Smooth muscle cell (in vitro differentiated cells): Measurements from ENCODE around the gene CDK4. TPM values are rescaled to one million over a fixed set of nuclear protein-coding genes. Genes with fewer than 3 reads are reported as not detected.

ENCODE experiments used
- DNase-seq: peaks from one replicate; lab custom pipeline; 2025; ENCODE audit not compliant: unreplicated experiment; lab: John Stamatoyannopoulos, UW
- H2AFZ ChIP-seq: fragments of 200-600 bp; sonication (generic); 2 replicates; pipeline ENCODE4 v1.6.0; 2016; ENCODE audit warnings: antibody characterized with exemption, low read depth, mild to moderate bottlenecking
- H3F3A ChIP-seq: fragments of 200-600 bp; sonication (generic); 2 replicates; pipeline ENCODE4 v1.6.0; 2017; ENCODE audit warnings: antibody characterized with exemption, low read depth
- H3K27ac ChIP-seq: fragments of 200-600 bp; sonication (generic); 2 replicates; pipeline ENCODE4 v1.5.1; 2016; ENCODE audit warnings: low read depth, mild to moderate bottlenecking
- H3K27me3 ChIP-seq: fragments of 200-600 bp; sonication (generic); 2 replicates; pipeline ENCODE4 v1.6.1; 2016; ENCODE audit warnings: low read depth, mild to moderate bottlenecking
- H3K36me3 ChIP-seq: fragments of 200-600 bp; sonication (generic); 2 replicates; pipeline ENCODE4 v1.5.1; 2016; ENCODE audit warnings: low read depth
- H3K4me1 ChIP-seq: fragments of 200-600 bp; sonication (generic); 2 replicates; pipeline ENCODE4 v1.5.1; 2016; ENCODE audit warnings: low read depth
- H3K4me2 ChIP-seq: fragments of 200-600 bp; sonication (generic); 2 replicates; pipeline ENCODE4 v1.6.0; 2016; ENCODE audit warnings: mild to moderate bottlenecking
- H3K4me3 ChIP-seq: fragments of 200-600 bp; sonication (generic); 2 replicates; pipeline ENCODE4 v1.5.1; 2016; ENCODE audit warnings: mild to moderate bottlenecking
- H3K79me2 ChIP-seq: fragments of 200-600 bp; sonication (generic); 2 replicates; pipeline ENCODE4 v1.6.0; 2016; ENCODE audit warnings: low read depth, mild to moderate bottlenecking
- H3K9ac ChIP-seq: fragments of 200-600 bp; sonication (generic); 2 replicates; pipeline ENCODE4 v1.6.0; 2016; ENCODE audit warnings: low read depth
- H3K9me3 ChIP-seq: fragments of 200-600 bp; sonication (generic); replicated peaks from 2 replicates; pipeline ENCODE4 v1.5.1; 2016; ENCODE audit warnings: low read depth
- H4K20me1 ChIP-seq: fragments of 200-600 bp; sonication (generic); 2 replicates; pipeline ENCODE4 v1.6.0; 2016; ENCODE audit warnings: low read depth
- WGBS: methylation state at CpG from one replicate; pipeline ENCODE4 v1.1.7; 2016; ENCODE audit warnings: low lambda C conversion rate; 5-methylcytosine and 5-hydroxymethylcytosine counted together
- microRNA-seq: library from miRNA; unstranded; fragments of <30 nt; microRNA quantifications from one replicate; pipeline ENCODE4, GENCODE V29; 2016; ENCODE audit warnings: borderline number of aligned reads
- polyA plus RNA-seq: library from polyadenylated mRNA; unstranded; fragments of >200 nt; fragmentation: Nextera tagmentation; extraction: Ambion mirVana; gene quantifications from 2 replicates; pipeline ENCODE4 v1.2.1, GENCODE V29; 2016
- total RNA-seq: library from RNA; depleted of rRNA; stranded (reverse); fragments of >200 nt; gene quantifications from 2 replicates; pipeline ENCODE4 v1.2.3, GENCODE V29; 2014
- TF ChIP-seq, protein P1 (sequence below): fragments of 200-600 bp; sonication (generic); IDR thresholded peaks from 2 replicates; pipeline ENCODE4 v1.5.1; 2017; ENCODE audit warnings: borderline replicate concordance, mild to moderate bottlenecking, antibody characterized with exemption; ENCODE audit not compliant: insufficient read depth, poor library complexity, severe bottlenecking

Gene CDK4
- total and polyA plus RNA-seq, 2 experiments from 2014 or later = 144 to 235 TPM

DNA sequence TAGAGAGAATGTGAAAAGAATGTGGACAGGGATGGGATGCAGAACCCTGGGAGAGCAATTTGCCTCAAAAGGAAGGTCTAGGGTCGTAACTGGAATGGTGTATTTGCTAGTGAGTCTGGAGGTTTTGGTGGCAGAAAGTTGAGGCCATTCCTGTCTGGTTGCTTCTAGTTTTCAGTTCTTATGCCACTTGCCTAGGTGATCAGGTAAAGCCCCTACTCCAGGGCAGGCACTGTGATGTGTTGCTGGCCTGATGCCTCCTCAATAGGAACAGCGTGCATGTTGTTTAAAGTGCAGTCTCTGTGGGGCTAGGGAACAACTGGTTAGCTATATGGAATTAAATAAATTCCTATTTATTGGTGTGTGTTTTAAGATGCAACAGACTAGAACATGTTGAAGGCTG is 51.8 kb downstream of the CDK4 start:
- Histone ChIP-seq H3K27me3 (no peaks in the 10 kb centered on the region), H3K9me3 (no peaks in the 10 kb centered on the region), H3K9ac (no peak overlapping the region), H3K4me2 (no peak overlapping the region), H3K4me1 (no peaks in the 10 kb centered on the region), H3K27ac (no peak overlapping the region), H4K20me1 (no peaks in the 10 kb centered on the region), H2AFZ (no peak overlapping the region), H3K4me3 (no peak overlapping the region), H3F3A (no peaks in the 10 kb centered on the region), H3K79me2 (no peaks in the 10 kb centered on the region), H3K36me3 (peaks cover 32% of the 10 kb centered on the region)
- WGBS = 98% methylated on average over 2 of the region's 2 CpGs
- no peak for DNase-seq
- TF ChIP-seq, protein P1, sequence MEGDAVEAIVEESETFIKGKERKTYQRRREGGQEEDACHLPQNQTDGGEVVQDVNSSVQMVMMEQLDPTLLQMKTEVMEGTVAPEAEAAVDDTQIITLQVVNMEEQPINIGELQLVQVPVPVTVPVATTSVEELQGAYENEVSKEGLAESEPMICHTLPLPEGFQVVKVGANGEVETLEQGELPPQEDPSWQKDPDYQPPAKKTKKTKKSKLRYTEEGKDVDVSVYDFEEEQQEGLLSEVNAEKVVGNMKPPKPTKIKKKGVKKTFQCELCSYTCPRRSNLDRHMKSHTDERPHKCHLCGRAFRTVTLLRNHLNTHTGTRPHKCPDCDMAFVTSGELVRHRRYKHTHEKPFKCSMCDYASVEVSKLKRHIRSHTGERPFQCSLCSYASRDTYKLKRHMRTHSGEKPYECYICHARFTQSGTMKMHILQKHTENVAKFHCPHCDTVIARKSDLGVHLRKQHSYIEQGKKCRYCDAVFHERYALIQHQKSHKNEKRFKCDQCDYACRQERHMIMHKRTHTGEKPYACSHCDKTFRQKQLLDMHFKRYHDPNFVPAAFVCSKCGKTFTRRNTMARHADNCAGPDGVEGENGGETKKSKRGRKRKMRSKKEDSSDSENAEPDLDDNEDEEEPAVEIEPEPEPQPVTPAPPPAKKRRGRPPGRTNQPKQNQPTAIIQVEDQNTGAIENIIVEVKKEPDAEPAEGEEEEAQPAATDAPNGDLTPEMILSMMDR = no peak

DNA sequence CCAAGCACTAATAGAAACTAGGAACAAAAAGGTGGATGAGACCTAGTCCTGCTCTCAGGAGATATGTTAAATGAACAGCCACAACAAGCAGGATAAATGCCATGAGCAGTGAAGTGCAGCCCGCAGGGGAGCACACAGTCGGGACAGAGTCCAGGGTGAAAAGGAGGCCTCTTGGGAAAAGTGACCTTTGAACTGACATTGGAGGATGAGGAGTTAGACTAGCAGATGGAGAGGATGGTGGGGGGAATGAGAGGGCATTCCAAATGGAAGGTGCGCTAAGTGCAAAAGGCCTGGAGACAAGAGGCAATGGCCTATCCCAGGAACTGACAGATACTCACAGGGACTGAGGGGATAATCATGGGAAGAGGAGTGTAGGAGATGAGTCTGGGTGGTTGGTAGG is 53.7 kb downstream of the CDK4 start:
- Histone ChIP-seq H3K27ac (no peak overlapping the region), H3K9me3 (no peaks in the 10 kb centered on the region), H3K9ac (no peak overlapping the region), H3F3A (no peaks in the 10 kb centered on the region), H3K27me3 (no peaks in the 10 kb centered on the region), H3K79me2 (no peaks in the 10 kb centered on the region), H3K4me3 (no peak overlapping the region), H3K4me1 (peaks cover 6% of the 10 kb centered on the region), H4K20me1 (no peaks in the 10 kb centered on the region), H3K36me3 (peaks cover 20% of the 10 kb centered on the region), H2AFZ (no peak overlapping the region), H3K4me2 (no peak overlapping the region)
- TF ChIP-seq, protein P1 = no peak
- DNase-seq = no peak
- 98% methylated on average over 3 of the region's 3 CpGs for WGBS

Small RNA genes lying within 50 kb of the gene (microRNA-seq; reads per million reads assigned to microRNA genes)
- not detected for gene MIR6759

Other genes starting within 250 kb of the CDK4 start
- 25.8 and 28.4 TPM in 2 replicates for gene DDIT3, start 231.8 kb downstream of the CDK4 start, total RNA-seq
- gene DDIT3, start 231.8 kb downstream of the CDK4 start, polyA plus RNA-seq = 27.8 and 43.5 TPM in 2 replicates
- 3.7 and 9.1 TPM in 2 replicates for gene MBD6, start 229.5 kb downstream of the CDK4 start, total RNA-seq
- 11.7 and 18.4 TPM in 2 replicates for gene MBD6, start 229.5 kb downstream of the CDK4 start, polyA plus RNA-seq
- 88.0 and 107 TPM in 2 replicates for gene DCTN2, start 205.1 kb downstream of the CDK4 start, total RNA-seq
- gene DCTN2, start 205.1 kb downstream of the CDK4 start, polyA plus RNA-seq = 119 and 127 TPM in 2 replicates
- gene KIF5A, start 202.3 kb downstream of the CDK4 start, total RNA-seq = 2.2 and 2.8 TPM in 2 replicates
- 0.34 and 0.53 TPM in 2 replicates for gene KIF5A, start 202.3 kb downstream of the CDK4 start, polyA plus RNA-seq
- 39.5 and 53.8 TPM in 2 replicates for gene PIP4K2C, start 161.1 kb downstream of the CDK4 start, total RNA-seq
- gene PIP4K2C, start 161.1 kb downstream of the CDK4 start, polyA plus RNA-seq = 33.3 and 41.1 TPM in 2 replicates
- 28.9 and 29.4 TPM in 2 replicates for gene DTX3, start 147.5 kb downstream of the CDK4 start, total RNA-seq
- gene DTX3, start 147.5 kb downstream of the CDK4 start, polyA plus RNA-seq = 43.0 and 48.2 TPM in 2 replicates
- 13.9 and 18.5 TPM in 2 replicates for gene ARHGEF25, start 140.9 kb downstream of the CDK4 start, total RNA-seq
- 1.5 and 3.8 TPM in 2 replicates for gene ARHGEF25, start 140.9 kb downstream of the CDK4 start, polyA plus RNA-seq
- 1.7 and 1.8 TPM in 2 replicates for gene B4GALNT1, start 119.1 kb downstream of the CDK4 start, total RNA-seq
- 2.1 and 5.6 TPM in 2 replicates for gene B4GALNT1, start 119.1 kb downstream of the CDK4 start, polyA plus RNA-seq
- 236 and 374 TPM in 2 replicates for gene OS9, start 58.2 kb downstream of the CDK4 start, total RNA-seq
- gene OS9, start 58.2 kb downstream of the CDK4 start, polyA plus RNA-seq = 162 and 179 TPM in 2 replicates
- not detected in 2 replicates for gene AGAP2, start 13.6 kb downstream of the CDK4 start, total RNA-seq
- not detected in 2 replicates for gene AGAP2, start 13.6 kb downstream of the CDK4 start, polyA plus RNA-seq
- gene TSPAN31, start 7.3 kb downstream of the CDK4 start, total RNA-seq = 68.0 and 105 TPM in 2 replicates
- gene TSPAN31, start 7.3 kb downstream of the CDK4 start, polyA plus RNA-seq = 48.6 and 55.1 TPM in 2 replicates
- 6.5 and 8.6 TPM in 2 replicates for gene MARCHF9, start 2.8 kb upstream of the CDK4 start, total RNA-seq
- 3.7 and 6.8 TPM in 2 replicates for gene MARCHF9, start 2.8 kb upstream of the CDK4 start, polyA plus RNA-seq
- 0.81 and 0.90 TPM in 2 replicates for gene CYP27B1, start 14.8 kb upstream of the CDK4 start, total RNA-seq
- 1.3 and 1.7 TPM in 2 replicates for gene CYP27B1, start 14.8 kb upstream of the CDK4 start, polyA plus RNA-seq
- gene METTL1, start 19.8 kb upstream of the CDK4 start, total RNA-seq = 4.1 and 7.7 TPM in 2 replicates
- 20.3 and 24.9 TPM in 2 replicates for gene METTL1, start 19.8 kb upstream of the CDK4 start, polyA plus RNA-seq
- 6.2 and 8.0 TPM in 2 replicates for gene EEF1AKMT3, start 20.3 kb upstream of the CDK4 start, total RNA-seq
- 9.0 and 9.9 TPM in 2 replicates for gene EEF1AKMT3, start 20.3 kb upstream of the CDK4 start, polyA plus RNA-seq
- gene TSFM, start 30.5 kb upstream of the CDK4 start, total RNA-seq = 14.5 and 16.8 TPM in 2 replicates
- gene TSFM, start 30.5 kb upstream of the CDK4 start, polyA plus RNA-seq = 24.0 and 28.5 TPM in 2 replicates
- 7.0 and 17.1 TPM in 2 replicates for gene AVIL, start 66.4 kb upstream of the CDK4 start, total RNA-seq
- 1.2 and 9.1 TPM in 2 replicates for gene AVIL, start 66.4 kb upstream of the CDK4 start, polyA plus RNA-seq
- 77.4 and 86.7 TPM in 2 replicates for gene CTDSP2, start 94.4 kb upstream of the CDK4 start, total RNA-seq
- gene CTDSP2, start 94.4 kb upstream of the CDK4 start, polyA plus RNA-seq = 61.7 and 62.0 TPM in 2 replicates
- 2.7 and 3.9 TPM in 2 replicates for gene ATP23, start 189.3 kb upstream of the CDK4 start, total RNA-seq
- gene ATP23, start 189.3 kb upstream of the CDK4 start, polyA plus RNA-seq = 9.8 and 10.4 TPM in 2 replicates